ENCODE results near the gene ZNF433.

ZNF433 gene

DNA sequence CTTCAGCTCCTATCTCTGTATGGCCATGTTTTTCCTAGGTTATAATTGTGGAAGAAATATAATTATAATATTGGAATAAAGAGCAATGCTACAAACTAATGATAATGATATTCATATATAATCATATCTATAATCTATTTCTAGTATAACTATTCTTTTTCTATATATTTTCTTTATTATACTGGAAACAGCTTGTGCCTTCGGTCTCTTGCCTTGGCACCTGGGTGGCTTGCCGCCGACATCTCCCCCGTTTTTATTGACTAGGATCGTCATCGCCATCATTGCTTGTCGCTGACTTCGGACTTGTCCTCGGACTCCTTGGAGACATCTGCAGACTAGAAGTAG lies 46.4 kb downstream of the ZNF433 start:
- TF ChIP-seq GABPA (IDR thresholded peaks at IDR 0.05; ENCODE audit: low read depth) = no peak
- TF ChIP-seq, protein P1, sequence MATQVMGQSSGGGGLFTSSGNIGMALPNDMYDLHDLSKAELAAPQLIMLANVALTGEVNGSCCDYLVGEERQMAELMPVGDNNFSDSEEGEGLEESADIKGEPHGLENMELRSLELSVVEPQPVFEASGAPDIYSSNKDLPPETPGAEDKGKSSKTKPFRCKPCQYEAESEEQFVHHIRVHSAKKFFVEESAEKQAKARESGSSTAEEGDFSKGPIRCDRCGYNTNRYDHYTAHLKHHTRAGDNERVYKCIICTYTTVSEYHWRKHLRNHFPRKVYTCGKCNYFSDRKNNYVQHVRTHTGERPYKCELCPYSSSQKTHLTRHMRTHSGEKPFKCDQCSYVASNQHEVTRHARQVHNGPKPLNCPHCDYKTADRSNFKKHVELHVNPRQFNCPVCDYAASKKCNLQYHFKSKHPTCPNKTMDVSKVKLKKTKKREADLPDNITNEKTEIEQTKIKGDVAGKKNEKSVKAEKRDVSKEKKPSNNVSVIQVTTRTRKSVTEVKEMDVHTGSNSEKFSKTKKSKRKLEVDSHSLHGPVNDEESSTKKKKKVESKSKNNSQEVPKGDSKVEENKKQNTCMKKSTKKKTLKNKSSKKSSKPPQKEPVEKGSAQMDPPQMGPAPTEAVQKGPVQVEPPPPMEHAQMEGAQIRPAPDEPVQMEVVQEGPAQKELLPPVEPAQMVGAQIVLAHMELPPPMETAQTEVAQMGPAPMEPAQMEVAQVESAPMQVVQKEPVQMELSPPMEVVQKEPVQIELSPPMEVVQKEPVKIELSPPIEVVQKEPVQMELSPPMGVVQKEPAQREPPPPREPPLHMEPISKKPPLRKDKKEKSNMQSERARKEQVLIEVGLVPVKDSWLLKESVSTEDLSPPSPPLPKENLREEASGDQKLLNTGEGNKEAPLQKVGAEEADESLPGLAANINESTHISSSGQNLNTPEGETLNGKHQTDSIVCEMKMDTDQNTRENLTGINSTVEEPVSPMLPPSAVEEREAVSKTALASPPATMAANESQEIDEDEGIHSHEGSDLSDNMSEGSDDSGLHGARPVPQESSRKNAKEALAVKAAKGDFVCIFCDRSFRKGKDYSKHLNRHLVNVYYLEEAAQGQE (IDR thresholded peaks at IDR 0.05; ENCODE audit: insufficient replicate concordance, low read depth) = no peak
- TF ChIP-seq, protein P2, sequence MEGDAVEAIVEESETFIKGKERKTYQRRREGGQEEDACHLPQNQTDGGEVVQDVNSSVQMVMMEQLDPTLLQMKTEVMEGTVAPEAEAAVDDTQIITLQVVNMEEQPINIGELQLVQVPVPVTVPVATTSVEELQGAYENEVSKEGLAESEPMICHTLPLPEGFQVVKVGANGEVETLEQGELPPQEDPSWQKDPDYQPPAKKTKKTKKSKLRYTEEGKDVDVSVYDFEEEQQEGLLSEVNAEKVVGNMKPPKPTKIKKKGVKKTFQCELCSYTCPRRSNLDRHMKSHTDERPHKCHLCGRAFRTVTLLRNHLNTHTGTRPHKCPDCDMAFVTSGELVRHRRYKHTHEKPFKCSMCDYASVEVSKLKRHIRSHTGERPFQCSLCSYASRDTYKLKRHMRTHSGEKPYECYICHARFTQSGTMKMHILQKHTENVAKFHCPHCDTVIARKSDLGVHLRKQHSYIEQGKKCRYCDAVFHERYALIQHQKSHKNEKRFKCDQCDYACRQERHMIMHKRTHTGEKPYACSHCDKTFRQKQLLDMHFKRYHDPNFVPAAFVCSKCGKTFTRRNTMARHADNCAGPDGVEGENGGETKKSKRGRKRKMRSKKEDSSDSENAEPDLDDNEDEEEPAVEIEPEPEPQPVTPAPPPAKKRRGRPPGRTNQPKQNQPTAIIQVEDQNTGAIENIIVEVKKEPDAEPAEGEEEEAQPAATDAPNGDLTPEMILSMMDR (IDR thresholded peaks at IDR 0.05; ENCODE audit: insufficient read depth, low read length) = no peak
- TF ChIP-seq SPI1 (IDR thresholded peaks at IDR 0.05; ENCODE audit: borderline replicate concordance, low read depth) = no peak
- DNase-seq (ENCODE audit: low read depth in 1 of 2, low spot score in 1 of 2) = no peak
- no peaks in the 10 kb centered on the region for H3K27me3 ChIP-seq (ENCODE audit: insufficient read depth, poor library complexity, severe bottlenecking)
- no peak overlapping the region for H3K4me3 ChIP-seq (replicated peaks; ENCODE audit: insufficient read depth, low read length)
- no peak overlapping the region for H3K27ac ChIP-seq (replicated peaks)

DNA sequence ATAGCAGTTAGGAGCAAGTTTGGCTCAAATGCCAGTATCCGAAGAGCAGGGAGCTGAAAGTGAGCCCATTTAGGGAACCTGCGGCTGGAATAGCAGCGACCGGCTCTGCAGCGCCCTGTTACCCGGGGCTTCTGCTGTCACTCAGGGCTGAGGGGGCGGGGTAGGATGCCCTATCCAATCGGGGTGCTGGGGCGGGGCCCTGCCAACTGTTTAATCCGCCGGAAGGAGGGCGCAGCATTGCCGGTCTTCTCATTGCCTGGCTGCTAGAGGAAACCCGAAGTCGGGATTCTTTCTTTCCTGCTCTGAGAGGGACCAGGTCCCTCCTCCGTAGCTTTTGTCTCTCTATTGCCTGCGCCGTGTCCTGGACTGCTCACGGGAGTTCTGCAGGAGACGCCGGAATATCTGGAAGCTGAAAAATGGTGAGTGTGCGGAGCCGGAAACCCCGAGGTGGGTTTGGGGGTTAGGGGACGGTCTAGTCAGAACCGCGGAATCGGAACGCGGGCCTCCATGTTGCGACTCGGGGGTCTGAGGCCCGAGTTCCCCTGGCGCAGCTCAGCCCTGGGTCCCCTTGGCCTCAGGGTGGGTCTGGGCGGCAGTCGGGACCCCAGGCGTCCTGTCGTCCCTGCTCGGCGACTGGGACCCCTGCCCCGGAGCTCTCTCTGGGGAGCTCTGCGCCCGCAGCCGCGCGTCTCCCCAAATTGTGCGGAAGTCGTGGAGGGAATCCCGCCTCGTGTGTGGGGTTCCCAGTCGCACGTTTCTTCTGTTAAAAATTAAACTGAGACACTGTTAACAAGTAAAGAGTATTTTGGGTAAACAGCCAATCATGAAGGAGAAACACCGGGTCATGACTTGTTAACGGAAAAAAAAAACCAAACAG lies 47.8 kb downstream of the ZNF433 start:
- TF ChIP-seq, protein P1 (IDR thresholded peaks at IDR 0.05; ENCODE audit: insufficient replicate concordance, low read depth) = peak; percentile 74
- 0 out of 2 replicates have a peak, but pooled peaks have one; percentile 61 for TF ChIP-seq GABPA (IDR thresholded peaks at IDR 0.05; ENCODE audit: low read depth)
- TF ChIP-seq, protein P2 (IDR thresholded peaks at IDR 0.05; ENCODE audit: insufficient read depth, low read length) = no peak
- TF ChIP-seq POLR2AphosphoS5 (IDR thresholded peaks at IDR 0.05; ENCODE audit: low read depth) = peak; percentile 90
- TF ChIP-seq SPI1 (IDR thresholded peaks at IDR 0.05; ENCODE audit: borderline replicate concordance, low read depth) = peak; percentile 19; the same call in 1 of the 2 replicates
- H3K27ac ChIP-seq (replicated peaks) = peak overlapping the region; percentile 94
- peak; percentile 93 to 98 for DNase-seq (ENCODE audit: low read depth in 1 of 2, low spot score in 1 of 2)

DNA sequence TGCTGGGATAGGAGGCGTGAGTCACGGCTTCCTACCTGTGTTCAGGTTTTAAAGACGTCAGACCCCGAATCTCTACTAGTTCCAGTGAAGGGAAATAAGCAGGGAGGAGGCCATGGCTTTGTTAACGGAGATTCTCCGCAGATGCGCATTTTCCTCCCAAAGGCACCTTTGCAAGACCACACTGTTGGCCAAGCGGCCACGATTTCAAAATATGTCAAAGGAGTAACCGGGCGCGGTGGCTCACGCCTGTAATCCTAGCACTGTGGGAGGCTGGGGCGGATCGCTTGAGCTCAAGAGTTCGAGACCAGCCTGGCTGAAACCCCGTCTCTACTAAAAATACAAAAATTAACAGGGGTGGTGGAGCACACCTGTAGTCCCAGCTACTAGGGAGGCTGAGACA lies 48.7 kb downstream of the ZNF433 start:
- DNase-seq (ENCODE audit: low read depth in 1 of 2, low spot score in 1 of 2) = no peak
- H3K27ac ChIP-seq (replicated peaks) = no peak overlapping the region
- H3K4me3 ChIP-seq (replicated peaks; ENCODE audit: insufficient read depth, low read length) = no peak overlapping the region
- H3K27me3 ChIP-seq (ENCODE audit: insufficient read depth, poor library complexity, severe bottlenecking) = no peaks in the 10 kb centered on the region
- TF ChIP-seq, protein P1 (IDR thresholded peaks at IDR 0.05; ENCODE audit: insufficient replicate concordance, low read depth) = no peak
- TF ChIP-seq POLR2AphosphoS5 (IDR thresholded peaks at IDR 0.05; ENCODE audit: low read depth) (no peak), GABPA (IDR thresholded peaks at IDR 0.05; ENCODE audit: low read depth) (no peak), SPI1 (IDR thresholded peaks at IDR 0.05; ENCODE audit: borderline replicate concordance, low read depth) (no peak)
- TF ChIP-seq, protein P2 (IDR thresholded peaks at IDR 0.05; ENCODE audit: insufficient read depth, low read length) = no peak

More for the DNA sequence above, 47.8 kb downstream of the ZNF433 start:
- Histone ChIP-seq H3K27me3 (ENCODE audit: insufficient read depth, poor library complexity, severe bottlenecking) (no peaks in the 10 kb centered on the region), H3K4me3 (replicated peaks; ENCODE audit: insufficient read depth, low read length) (peak overlapping the region; percentile 91)
